Measurements from ENCODE around the gene SHISA2.
"Not testable (repeated sequence)": the region's sequence is repeated elsewhere in the genome, so short reads cannot be mapped to it uniquely, and the experiment has no call there.

DNA sequence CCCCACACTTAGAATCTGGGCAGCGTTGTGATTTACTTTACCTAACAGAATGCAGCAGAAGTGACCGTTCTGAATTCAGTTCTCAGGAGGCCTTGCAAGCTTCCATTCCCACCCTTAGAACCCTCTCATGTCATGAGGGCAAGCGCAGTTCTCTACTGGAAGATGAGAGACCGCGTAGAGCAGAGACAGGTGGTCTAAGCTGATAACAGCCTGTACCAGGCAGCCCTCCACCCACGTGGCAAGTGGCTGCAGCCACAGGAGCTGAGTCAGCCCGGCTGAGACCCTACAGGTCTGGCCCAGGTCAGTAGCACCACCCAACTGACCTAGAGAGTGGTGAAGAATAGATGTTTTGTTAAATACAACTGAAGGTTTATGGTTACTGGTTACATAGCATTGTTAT lies 14.7 kb upstream of the SHISA2 start:
- TF ChIP-seq, protein P1, sequence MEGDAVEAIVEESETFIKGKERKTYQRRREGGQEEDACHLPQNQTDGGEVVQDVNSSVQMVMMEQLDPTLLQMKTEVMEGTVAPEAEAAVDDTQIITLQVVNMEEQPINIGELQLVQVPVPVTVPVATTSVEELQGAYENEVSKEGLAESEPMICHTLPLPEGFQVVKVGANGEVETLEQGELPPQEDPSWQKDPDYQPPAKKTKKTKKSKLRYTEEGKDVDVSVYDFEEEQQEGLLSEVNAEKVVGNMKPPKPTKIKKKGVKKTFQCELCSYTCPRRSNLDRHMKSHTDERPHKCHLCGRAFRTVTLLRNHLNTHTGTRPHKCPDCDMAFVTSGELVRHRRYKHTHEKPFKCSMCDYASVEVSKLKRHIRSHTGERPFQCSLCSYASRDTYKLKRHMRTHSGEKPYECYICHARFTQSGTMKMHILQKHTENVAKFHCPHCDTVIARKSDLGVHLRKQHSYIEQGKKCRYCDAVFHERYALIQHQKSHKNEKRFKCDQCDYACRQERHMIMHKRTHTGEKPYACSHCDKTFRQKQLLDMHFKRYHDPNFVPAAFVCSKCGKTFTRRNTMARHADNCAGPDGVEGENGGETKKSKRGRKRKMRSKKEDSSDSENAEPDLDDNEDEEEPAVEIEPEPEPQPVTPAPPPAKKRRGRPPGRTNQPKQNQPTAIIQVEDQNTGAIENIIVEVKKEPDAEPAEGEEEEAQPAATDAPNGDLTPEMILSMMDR (IDR thresholded peaks at IDR 0.05): not testable (repeated sequence)
- not testable (repeated sequence) for TF ChIP-seq POLR2AphosphoS5 (IDR thresholded peaks at IDR 0.05; ENCODE audit: low read depth, low read length); SIN3A (IDR thresholded peaks at IDR 0.05; ENCODE audit: borderline replicate concordance, insufficient read depth, low read depth, low read length); TCF7L2 (IDR thresholded peaks at IDR 0.05; ENCODE audit: low read depth, low read length)
- TF ChIP-seq, protein P2, sequence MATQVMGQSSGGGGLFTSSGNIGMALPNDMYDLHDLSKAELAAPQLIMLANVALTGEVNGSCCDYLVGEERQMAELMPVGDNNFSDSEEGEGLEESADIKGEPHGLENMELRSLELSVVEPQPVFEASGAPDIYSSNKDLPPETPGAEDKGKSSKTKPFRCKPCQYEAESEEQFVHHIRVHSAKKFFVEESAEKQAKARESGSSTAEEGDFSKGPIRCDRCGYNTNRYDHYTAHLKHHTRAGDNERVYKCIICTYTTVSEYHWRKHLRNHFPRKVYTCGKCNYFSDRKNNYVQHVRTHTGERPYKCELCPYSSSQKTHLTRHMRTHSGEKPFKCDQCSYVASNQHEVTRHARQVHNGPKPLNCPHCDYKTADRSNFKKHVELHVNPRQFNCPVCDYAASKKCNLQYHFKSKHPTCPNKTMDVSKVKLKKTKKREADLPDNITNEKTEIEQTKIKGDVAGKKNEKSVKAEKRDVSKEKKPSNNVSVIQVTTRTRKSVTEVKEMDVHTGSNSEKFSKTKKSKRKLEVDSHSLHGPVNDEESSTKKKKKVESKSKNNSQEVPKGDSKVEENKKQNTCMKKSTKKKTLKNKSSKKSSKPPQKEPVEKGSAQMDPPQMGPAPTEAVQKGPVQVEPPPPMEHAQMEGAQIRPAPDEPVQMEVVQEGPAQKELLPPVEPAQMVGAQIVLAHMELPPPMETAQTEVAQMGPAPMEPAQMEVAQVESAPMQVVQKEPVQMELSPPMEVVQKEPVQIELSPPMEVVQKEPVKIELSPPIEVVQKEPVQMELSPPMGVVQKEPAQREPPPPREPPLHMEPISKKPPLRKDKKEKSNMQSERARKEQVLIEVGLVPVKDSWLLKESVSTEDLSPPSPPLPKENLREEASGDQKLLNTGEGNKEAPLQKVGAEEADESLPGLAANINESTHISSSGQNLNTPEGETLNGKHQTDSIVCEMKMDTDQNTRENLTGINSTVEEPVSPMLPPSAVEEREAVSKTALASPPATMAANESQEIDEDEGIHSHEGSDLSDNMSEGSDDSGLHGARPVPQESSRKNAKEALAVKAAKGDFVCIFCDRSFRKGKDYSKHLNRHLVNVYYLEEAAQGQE (IDR thresholded peaks at IDR 0.05; ENCODE audit: insufficient read depth in 1 of 2, low read depth in 2 of 2, low read length in 1 of 2): not testable (repeated sequence)
